NCI-H2227 treated with DMSO at 0.1 percent for 48 hours (cell line): ENCODE measurements around the gene IGSF9.
"Not testable (repeated sequence)": the region's sequence is repeated elsewhere in the genome, so short reads cannot be mapped to it uniquely, and the experiment has no call there.

Experiments used
- DNase-seq: peaks from one replicate; lab custom pipeline; 2025; lab: John Stamatoyannopoulos, UW

Gene IGSF9

DNA sequence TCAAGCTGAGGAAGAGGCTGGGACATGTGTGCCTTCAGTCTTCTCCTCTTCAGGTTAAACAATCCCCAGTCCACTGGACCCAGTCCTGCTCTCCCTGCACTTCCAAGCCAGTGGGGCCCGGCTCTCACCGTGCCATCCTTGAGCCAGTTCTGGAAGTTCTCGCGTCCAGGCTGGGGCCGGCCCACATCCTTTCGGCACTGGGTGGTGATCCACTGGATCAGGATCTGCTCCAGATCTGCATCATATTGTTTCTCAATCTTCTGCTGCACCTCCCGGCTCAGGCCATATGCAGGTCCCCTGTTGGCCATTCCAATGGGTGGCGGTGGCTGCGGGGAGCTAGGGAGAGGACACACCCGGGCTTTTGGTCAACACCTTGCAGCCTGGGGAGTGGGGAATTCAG, 25.2 kb downstream of the IGSF9 start:
- DNase-seq: no peak

DNA sequence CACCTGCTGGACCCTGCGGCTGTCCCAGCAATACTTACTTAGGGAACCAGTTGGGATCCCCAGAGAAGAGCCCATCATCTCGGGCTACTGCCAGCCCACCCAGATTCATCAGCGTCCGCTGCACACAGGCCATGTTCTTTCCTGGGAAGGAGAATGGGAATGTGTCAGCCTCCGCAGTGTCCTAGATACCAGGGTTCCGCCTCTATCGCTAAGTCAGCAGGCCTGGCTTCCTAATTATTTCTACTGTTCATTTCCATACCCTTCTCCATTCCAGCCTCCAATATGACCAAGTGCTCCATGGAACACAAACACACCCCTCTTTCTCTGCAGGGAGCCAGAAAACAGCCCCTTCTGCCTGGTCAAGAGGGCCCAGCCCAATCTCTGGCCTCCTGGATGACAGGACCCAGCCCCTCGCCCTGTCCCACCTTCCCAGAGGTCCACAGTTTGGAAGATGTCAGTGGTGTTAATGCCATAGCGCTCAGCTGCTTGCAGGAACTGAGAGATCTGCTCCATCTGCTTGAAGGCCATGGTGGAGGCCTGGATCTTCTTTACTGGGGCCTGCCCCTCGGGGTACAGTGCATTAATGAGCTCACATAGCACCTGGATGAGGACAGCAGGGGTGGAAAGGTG, 26.1 kb downstream of the IGSF9 start:
- DNase-seq: no peak

DNA sequence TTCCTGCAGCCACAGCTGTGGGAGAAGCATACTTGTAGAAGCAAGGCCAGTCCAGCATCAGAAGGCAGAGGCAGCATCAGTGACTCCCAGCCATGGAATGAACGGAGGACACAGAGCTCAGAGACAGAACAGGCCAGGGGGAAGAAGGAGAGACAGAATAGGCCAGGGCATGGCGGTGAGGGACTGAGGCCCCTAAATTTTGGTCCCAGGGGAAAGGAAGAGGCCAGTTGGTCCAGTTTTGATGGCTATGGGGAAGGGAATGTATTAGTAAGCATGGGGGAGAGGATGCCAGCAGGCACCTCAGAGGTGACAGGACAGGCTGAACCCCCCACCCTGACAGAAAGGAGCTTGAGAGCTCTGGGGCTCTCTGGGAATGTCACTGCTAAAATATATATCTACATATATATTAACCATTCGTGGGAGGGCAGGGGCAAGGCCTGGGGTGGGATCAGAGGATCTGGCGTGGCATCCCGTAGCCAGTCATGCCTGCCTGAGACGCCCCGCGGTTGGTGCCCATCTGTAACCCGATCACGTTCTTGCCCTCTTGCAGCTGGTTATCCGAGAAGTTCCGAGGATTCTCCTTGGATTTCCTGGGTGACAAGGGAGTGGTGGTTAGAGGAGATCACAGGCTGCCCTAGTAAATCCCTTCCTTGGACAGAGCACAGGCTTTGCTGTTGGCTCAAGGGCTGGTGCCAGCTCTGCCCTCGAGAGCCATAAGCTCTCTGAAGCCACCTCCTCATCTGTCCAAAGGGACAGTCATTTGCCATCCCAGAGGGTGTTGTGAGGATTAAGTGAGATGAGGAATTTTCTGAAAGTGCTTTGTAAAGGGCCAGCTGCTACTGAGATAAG, 26.8 kb downstream of the IGSF9 start:
- DNase-seq: no peak

DNA sequence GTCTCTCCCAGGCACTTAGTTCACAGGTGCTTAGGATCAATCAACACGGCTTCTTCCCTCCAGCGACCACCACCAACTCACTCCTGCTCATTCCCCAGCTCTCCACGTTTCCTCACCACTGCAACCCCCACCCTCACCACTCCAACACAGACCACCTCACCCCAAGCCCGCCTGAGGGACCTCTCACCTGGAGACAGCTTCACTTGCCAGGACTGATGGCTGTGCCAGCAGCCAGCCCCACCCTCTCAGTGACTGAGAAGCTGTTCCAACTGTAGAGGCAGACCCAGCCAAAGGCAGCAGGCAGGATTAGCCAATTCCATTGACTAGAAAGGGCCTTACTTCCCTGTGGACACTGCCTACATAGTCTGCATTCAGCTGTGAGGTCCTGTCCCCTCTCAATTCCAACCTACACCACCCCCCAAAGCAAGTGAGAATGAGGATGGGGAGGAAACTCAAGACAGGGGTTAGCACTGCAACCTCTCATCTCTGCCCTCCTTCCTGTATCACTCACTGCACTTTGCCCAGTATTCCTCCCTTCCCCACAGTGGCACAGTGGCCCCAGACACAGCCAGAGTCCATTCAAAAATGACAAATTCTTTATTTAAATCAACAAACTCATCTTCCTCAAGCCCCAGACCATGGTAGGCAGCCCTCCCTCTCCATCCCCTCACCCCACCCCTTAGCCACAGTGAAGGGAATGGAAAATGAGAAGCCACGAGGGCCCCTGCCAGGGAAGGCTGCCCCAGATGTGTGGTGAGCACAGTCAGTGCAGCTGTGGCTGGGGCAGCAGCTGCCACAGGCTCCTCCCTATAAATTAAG, 27.7 kb downstream of the IGSF9 start:
- no peak for DNase-seq

DNA sequence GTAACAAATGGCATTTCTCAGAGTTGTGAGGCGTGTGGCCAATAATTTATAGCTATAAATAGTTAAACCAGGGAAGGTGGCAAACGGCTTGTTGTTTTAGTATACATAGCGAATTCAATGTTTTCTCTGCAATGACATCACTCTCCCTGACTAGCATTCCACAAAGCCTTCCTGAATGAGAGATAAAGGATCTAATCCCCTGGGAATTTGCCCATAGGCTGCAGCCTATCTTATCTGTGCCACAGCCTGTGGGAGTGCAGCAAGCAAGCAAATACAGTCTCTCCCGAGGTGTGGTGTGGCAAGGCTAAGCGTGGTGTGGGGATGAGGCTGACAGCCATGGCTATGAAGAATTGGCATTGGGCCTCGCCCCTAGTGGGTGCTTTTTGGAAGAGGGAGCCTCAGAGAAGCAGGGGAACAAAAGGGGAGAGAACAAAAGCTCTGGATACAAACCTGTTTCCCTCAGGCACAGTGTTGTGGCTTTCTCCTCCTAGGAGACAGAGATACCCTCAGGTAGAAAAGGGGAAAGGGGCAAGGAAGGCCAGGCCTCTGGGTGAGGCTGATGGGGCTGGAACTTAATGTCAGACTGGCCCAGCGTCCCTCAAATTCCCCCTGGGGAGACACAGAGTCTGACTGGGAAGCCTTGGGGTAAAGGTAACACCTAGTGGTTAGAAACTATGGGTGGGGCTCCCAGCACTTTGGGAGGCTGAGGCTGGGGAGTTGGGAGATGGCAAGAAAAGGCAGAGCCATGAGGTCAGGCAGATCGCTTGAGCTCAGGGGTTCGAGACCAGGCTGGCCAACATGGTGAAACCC, 29.0 kb downstream of the IGSF9 start:
- DNase-seq: no peak

DNA sequence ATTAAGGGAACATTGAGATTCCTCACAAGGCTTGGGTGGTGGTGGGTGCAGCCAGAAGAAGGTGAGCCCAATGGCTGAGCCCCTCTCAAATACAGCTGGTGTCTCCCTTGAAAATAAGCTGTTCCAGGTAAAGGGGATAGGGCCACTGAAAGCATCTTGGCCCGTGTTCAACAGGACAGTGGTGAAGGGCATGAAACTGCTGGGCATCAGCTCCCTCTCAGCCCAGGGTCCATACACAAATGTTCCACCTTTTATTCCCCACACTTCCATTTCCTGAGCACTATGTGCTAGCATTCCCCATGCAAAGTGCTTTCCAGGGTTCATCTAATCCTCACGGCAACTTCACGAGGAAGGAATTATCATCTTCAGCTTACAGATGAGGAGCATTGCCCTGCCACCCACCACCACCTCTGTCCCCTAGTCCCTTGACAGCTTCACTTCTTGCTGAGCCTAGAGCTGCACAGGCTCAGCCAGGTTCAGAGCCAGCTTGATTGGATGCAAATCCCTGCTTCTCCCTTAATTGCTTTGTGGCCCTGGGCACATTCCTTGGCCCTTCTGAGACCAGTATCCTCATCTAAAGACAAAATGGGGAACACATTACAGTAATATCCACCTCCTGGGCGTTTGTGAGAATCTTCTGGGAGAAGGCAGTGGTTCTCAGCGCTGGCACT, 29.7 kb downstream of the IGSF9 start:
- no peak for DNase-seq

DNA sequence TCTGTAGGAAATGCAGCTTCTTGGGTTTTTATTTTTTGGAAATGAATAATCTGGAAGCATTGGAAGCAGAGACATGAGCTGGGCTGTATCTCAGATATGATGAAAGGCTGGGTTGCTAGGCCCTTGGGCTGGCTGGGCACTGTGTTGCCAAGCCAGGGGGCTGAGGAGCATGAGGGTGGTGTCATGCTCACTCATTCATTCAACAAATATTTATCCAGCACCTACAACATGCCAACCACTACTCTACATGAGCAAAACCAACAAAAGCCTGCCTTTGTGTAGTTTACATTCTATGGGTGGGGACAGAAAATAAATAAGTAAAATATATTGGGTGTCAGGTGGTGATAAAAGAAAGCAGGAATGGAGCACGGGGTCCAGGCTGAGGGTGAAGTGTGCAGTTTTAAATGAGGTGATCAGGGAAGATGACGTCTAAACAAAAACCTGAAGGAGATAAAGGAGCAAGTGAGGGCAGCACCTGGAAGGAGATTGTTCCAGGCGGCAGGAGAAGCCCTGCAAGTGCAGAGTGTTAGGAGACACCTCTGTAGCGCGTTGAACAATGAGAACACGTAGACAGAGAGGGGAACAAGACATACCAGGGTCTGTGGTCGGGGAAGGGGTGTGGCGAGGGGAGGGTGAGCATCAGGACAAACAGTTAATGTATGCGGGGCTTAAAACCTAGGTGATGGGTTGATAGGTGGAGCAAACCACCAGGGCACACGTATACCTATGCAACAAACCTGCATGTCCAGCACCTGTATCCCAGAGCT, 31.0 kb downstream of the IGSF9 start:
- no peak for DNase-seq

DNA sequence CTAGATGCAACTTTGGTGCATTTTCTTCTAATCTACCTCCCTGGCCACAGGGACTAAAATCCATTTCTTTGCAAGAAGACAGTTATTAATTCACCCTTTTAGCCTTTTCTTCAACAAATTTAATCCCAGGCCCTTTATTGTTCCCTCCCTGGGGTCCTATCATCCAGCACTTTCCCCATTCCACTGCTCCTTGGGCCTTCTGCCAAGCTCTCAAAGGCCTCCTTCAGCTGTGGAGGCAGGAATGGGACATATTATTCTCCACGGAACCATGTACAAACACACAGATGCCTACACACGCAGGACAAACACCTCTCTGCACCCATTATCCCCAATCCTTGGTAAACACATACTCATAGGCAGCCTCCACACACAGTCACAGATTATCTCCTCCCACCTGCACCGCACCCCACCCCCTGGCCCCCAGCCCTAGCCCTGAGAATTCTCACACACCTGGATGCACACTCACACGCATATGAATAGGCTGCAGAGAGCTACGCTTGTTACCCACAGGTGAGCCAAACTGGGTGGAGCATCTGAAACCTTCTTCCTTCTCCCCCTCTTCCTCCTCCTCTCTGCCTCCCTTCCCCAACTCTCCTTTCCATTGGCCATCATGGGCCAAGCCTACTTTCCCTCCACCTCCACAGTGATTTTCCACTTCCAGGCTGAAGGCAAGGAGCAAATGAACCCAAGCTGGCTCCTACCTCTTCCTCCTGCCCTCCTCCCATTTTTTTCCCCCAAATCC, 31.8 kb downstream of the IGSF9 start:
- no peak for DNase-seq

DNA sequence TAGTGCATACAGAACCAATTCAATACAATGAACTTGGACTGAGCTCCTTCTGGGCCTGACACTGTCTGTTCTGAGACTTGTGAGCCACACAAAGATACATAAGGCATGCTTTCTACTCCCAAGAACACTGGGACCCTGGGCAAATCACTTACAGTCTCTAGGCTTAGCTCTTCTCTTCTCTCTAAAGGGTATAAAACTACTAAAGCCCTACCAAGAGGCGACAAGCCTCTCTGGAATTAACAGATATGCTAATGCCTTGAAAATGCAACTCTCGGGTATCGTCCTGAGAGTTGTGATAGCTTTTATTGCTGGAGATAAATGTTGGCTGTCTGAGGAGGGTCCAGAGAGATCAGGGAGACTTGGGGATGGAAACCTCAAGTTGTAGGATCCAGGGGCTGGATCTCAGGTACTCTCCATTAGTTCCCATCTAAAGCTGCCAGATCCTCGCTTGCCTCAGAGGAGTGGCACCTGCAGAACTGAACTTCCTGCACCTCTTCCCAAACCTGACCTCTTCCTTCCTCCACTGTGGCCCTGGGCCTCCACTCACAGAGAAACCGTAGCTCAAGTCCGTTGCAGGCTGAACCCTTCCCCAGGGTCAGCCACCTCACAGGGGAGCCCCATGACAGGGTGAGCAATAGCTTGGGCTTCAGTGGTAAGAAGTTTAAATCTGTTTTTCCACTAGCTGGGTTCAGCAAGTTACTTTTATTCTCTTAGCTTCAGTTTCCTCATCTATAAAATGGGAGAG, 33.9 kb downstream of the IGSF9 start:
- DNase-seq: no peak

DNA sequence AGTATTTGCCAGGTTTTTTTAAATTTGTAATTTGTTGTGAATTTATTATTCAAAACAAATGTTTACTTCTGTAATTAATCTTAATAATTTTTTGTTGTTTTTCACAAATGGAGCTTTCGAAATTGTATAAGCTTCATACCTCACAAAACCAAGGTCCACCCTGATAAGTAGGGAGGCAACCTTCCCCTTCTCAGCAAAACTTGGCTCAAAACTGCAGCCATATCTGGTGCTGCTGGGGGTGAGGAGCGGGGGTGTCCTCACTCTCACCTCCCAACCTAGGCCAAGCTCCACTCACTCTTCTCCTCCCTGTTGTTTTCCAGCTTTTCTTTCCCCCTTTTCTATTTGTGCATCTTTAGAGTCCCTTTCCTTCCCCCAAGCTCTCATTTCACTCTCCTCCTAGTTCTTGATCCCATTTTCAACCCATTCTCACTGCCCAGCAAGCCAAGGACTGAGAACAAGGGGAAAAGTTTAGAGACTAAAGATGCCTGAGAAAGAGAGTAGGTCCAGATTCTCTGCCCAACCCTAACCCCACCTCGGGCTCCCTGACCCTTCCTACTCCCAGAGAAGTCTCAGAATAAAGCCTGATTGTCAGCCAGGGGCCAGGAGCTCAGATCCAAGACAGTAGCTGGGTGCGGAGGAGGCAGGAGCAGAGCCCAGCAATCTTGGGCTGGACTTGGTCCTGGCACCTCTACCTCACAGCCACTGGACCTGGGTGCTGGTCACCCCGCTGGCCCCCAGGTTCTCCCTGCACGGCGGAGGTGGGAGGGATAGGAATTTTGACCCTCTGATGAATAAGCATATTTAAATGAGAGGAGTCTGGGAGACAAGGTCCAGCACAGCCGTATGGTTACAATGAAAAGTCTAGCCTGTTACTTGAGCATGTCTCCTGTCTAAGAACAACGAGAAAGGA, 37.1 kb downstream of the IGSF9 start:
- DNase-seq: no peak

DNA sequence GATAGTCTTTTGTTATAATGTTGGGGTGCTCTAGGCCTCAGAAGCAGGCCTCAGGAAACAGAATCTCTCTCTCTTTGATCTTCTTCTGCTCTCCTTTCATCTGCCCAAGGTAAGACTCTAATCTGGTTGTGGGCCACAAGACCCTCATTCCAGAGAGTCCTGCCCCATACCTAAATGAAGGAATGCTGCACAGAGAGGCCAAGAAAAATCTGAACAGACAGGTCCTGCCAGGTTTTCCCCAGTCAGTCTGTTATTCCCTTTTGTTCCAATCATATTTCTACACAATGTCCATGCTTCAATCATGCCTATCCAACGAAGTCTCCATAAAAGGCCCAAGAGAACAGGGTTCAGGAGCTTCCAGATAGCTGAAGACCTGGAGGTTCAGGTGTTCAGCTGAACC, 38.5 kb downstream of the IGSF9 start:
- DNase-seq: no peak

DNA sequence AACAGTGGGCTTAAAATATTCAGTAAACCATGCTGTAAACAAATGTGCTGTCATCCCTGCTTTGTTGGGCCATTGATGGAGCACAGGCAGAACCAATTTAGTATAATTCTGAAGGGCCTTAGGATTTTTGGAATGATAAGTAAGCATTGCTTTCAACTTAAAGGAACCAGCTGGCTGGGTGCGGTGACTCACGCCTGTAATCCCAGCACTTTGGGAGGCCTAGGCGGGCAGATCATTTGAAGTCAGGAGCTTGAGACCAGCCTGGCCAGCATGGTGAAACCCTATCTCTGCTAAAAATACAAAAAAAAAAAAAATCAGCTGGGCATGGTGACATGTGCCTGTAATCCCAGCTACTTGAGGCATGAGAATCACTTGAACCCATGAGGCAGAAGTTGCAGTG, 41.4 kb downstream of the IGSF9 start:
- not testable (repeated sequence) for DNase-seq

DNA sequence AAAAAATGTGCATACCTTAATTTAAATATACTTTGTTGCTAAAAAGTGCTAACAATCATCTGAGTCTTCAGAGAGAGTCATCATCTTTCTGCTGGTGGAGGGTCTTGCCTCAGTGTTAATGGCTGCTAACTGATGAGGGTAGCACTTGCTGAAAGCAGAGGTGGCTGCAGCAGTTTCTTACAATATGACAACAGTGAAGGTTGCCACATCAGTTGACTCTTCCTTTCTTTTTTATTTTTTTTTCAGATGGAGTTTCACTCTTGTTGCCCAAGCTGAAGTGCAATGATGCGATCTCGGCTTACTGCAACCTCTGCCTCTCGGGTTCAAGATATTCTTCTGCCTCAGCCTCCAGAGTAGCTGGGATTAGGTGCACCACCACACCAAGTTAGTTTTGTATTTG, 42.9 kb downstream of the IGSF9 start:
- DNase-seq: no peak

DNA sequence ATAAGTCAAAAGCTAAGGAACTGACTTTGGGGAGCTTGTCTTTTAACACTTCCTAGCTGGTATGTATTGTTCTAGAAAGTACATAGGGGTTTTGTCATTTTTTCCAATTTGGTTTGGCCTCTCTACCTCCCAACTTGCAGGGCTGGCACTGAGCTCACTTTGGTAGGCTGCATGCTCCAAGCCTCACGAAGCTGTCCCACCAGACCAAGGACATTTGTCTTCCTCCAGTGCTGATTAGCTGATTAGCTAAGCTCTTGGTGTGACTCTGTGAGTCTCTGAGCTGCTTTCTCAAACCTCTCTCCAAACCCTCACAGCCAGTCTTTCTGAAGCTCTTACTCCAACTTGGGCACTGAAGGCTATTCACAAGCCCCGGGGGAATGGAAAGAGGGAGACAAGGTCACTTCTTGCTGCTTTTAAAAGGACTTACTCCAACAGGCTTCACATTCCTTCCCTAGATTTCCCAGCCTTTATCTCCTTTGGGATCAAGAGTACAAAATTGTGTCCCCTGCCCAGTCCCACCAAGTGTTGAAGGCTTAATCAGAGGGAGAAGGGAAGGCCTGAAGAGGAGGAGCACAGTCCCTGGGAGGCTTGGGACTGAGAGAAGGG, 44.6 kb downstream of the IGSF9 start:
- DNase-seq: no peak

DNA sequence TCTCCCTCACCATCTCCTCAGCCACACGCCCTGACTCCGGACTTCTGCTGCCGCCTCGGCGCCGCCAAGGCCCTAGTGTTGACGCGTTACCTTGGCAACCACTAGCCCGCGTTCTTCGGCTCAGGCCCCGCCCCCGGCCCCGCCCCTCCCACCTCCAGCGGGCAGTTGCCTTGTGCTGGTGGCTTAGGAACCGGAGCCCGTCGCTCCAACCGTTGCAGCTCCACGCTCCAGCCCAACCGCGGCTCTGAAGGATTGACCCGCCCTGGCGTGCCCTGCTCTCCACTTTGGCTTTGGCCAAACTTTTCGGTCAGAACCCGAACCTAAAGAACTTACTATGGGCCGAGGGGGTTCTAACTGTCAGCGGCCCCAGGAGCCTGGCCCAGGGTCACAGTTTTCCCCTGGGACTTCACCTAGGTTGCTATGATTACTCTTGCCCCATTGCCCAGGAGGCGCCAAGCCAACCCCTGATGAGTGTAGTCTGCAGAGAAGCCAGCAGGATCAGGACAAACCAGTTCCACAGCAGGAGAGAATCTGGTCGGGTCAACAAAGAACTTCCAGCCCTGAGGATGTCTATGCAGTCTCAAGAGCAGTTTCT, 45.2 kb downstream of the IGSF9 start, which contains the start of gene CFAP45:
CFAP45 (minus strand) TSS at position 80 of the 595 bp plus-strand sequence; CDS start at position 13, 67 bp downstream.
- peak; percentile 75 for DNase-seq

DNA sequence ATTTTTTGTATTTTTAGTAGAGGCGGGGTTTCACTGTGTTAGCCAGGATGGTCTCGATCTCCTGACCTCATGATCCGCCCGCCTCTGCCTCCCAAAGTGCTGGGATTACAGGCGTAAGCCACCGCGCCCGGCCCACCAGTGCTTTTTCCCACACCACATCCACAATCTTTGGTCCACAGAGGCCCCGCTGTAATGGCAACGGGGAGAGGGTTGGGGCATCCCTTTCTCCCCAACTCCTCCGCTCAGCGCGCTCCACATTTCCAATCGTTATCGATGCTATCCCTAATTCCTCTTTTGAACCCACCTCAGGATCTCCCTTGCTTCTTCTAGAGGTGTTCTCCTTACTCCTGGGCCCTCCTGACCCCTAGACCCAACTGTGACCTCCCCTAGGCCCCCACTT, 45.8 kb downstream of the IGSF9 start:
- not testable (repeated sequence) for DNase-seq

DNA sequence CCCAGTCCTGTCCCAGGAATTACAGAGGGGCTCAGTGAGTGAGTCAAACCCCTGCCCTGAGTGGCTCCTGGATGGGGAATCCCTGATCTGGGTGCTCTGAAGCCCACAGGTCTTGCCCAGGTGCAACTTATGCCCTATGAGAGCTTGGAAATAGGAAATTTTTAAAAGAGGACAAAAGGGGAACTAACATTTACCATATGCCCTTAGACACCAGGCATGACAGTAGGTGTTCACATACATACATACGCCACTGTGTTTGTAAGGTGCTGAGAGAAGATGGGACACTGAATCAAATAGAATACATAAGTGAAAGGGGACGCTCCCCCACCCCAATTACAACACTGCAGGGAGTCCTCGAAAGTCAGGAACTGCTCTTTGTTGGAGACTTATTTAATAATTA, 46.9 kb downstream of the IGSF9 start:
- no peak for DNase-seq
